ENCODE data around the gene CELF5. TPM values are rescaled to one million over a fixed set of nuclear protein-coding genes. Genes with fewer than 3 reads are reported as not detected.
"Not testable (repeated sequence)": the region's sequence is repeated elsewhere in the genome, so short reads cannot be mapped to it uniquely, and the experiment has no call there.

The CELF5 gene
- total RNA-seq, 1 donor from 2014 or later: not detected

DNA sequence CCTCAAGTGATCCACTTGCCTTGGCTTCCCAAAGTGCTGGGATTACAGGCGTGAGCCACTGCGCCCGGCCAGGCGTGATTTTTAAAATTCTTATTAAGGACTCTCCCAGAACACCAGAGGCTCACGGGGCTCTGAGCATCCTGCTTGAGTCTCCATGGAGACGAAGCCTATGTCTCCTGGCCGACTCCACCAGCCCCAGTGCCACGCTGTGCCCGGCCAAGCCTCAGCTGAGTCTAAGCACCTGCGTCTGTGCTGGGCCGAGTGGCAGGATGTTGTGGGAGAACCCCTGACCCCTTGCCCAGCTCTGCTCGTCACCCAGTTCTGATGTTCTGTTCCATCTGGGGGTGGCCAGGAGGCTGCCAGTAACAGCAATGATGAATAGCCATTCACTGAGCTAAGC, 3.9 kb upstream of the CELF5 start:
- intact Hi-C loops (cut with micrococcal nuclease): no loop called here
- DNase-seq: no peak
- TF ChIP-seq, protein P1, sequence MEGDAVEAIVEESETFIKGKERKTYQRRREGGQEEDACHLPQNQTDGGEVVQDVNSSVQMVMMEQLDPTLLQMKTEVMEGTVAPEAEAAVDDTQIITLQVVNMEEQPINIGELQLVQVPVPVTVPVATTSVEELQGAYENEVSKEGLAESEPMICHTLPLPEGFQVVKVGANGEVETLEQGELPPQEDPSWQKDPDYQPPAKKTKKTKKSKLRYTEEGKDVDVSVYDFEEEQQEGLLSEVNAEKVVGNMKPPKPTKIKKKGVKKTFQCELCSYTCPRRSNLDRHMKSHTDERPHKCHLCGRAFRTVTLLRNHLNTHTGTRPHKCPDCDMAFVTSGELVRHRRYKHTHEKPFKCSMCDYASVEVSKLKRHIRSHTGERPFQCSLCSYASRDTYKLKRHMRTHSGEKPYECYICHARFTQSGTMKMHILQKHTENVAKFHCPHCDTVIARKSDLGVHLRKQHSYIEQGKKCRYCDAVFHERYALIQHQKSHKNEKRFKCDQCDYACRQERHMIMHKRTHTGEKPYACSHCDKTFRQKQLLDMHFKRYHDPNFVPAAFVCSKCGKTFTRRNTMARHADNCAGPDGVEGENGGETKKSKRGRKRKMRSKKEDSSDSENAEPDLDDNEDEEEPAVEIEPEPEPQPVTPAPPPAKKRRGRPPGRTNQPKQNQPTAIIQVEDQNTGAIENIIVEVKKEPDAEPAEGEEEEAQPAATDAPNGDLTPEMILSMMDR (IDR thresholded peaks at IDR 0.05; ENCODE audit: borderline replicate concordance): no peak

DNA sequence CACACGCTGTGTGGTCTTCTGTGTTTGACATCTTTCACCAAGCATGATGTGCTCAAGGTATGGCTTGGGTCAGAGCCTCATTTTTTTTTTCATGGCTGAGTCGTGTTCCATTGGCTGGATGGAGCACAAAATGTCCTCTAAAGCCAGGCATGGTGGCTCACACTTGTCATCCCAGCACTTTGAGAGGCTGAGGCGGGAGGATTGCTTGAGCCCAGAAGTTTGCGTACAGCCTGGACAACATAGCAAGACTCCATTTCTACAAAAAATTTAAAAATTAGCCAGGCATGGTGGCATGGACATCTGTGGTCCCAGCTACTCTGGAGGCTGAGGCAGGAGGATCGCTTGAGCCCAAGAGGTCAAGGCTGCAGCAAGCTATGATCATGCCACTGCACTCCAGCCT, 2.9 kb upstream of the CELF5 start:
- H3K4me1 ChIP-seq; intact Hi-C loops (cut with micrococcal nuclease); H3K4me3 ChIP-seq; H3K27ac ChIP-seq (replicated peaks); H3K9me3 ChIP-seq (replicated peaks); DNase-seq; H3K36me3 ChIP-seq: not testable (repeated sequence)
- H3K27me3 ChIP-seq (ENCODE audit: low read depth): peaks cover 77% of the 10 kb centered on the region

More for the DNA sequence above, 3.9 kb upstream of the CELF5 start:
- H3K4me1 ChIP-seq: peaks cover 7% of the 10 kb centered on the region
- no peaks in the 10 kb centered on the region for H3K36me3 ChIP-seq
- H3K9me3 ChIP-seq (replicated peaks): no peaks in the 10 kb centered on the region
- no peak overlapping the region for H3K4me3 ChIP-seq
- H3K27ac ChIP-seq (replicated peaks): no peak overlapping the region
- H3K27me3 ChIP-seq (ENCODE audit: low read depth): peaks cover 69% of the 10 kb centered on the region

DNA sequence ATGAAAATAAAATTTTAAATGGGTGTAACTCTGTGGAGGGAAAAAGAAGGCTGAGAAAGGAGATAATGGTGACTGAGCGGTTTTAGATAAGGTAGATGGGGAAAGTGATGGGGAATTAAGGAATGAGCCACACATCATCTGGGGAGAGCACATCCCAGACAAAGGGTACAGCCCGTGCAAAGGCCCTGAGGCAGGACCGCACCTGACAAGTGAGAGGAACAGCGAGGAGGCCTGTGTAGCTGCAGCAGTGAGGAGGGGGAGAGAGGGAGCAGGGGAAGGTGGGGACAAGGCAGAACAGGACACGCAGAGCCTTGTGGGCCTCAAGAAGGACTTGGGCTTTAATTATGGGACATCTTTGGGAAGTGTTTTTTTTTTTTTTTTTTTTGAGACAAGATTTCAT, 1.8 kb upstream of the CELF5 start:
- no peak for DNase-seq
- Histone ChIP-seq H3K4me1 (peaks cover 7% of the 10 kb centered on the region), H3K27me3 (ENCODE audit: low read depth) (peaks cover 89% of the 10 kb centered on the region), H3K9me3 (replicated peaks) (no peaks in the 10 kb centered on the region), H3K4me3 (no peak overlapping the region), H3K36me3 (no peaks in the 10 kb centered on the region), H3K27ac (replicated peaks) (no peak overlapping the region)
- intact Hi-C loops (cut with micrococcal nuclease): no loop called here
- TF ChIP-seq, protein P1 (IDR thresholded peaks at IDR 0.05; ENCODE audit: borderline replicate concordance): no peak

DNA sequence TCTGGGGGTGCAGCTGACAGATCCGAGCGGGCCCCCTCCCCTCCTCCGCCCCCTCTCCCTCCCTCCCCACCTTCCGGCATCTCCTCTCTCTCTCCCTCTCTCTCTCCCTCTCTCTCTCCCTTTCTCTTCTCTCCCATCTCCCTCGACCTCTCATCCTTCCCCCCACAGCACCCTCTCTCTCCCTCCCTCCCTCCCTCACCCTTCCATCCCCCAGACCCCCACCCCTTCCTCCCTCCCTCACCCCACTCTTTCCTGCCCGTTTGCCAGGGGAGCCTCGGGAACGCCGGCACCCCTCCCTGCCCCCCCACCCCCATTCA, 666 bp downstream of the CELF5 start:
- Histone ChIP-seq H3K36me3 (no peaks in the 10 kb centered on the region), H3K27ac (replicated peaks) (no peak overlapping the region), H3K4me1 (peaks cover 7% of the 10 kb centered on the region), H3K27me3 (ENCODE audit: low read depth) (peaks cover 96% of the 10 kb centered on the region), H3K4me3 (no peak overlapping the region), H3K9me3 (replicated peaks) (no peaks in the 10 kb centered on the region)
- DNase-seq: no peak
- intact Hi-C loops (cut with micrococcal nuclease): no loop called here
- TF ChIP-seq, protein P1 (IDR thresholded peaks at IDR 0.05; ENCODE audit: borderline replicate concordance): no peak

DNA sequence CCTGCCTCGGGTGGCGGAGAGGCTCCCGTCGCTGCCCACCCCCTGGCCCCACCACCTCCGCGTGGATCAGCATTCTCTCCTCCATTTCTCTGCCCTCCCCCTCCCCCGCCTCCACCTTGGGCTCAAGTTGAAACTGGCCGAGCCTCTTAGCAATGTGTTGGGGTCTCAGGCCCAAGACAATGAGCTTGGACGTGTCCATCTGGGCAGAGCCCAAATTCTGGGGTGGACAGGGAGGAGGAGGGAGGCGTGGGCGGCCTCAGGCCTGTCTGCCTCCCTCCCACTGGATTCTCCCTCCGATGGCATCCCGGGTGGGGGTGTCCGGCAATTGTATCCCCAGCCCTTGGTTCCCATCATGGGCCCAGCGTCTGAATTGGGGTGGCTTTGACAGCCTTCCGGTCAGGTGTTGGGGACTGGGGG, 1.2 kb downstream of the CELF5 start:
- intact Hi-C loops (cut with micrococcal nuclease): no loop called here
- no peak for DNase-seq
- Histone ChIP-seq H3K9me3 (replicated peaks) (no peaks in the 10 kb centered on the region), H3K4me3 (no peak overlapping the region), H3K4me1 (peaks cover 7% of the 10 kb centered on the region), H3K36me3 (no peaks in the 10 kb centered on the region), H3K27me3 (ENCODE audit: low read depth) (peaks cover 96% of the 10 kb centered on the region), H3K27ac (replicated peaks) (no peak overlapping the region)
- TF ChIP-seq, protein P1 (IDR thresholded peaks at IDR 0.05; ENCODE audit: borderline replicate concordance): no peak

DNA sequence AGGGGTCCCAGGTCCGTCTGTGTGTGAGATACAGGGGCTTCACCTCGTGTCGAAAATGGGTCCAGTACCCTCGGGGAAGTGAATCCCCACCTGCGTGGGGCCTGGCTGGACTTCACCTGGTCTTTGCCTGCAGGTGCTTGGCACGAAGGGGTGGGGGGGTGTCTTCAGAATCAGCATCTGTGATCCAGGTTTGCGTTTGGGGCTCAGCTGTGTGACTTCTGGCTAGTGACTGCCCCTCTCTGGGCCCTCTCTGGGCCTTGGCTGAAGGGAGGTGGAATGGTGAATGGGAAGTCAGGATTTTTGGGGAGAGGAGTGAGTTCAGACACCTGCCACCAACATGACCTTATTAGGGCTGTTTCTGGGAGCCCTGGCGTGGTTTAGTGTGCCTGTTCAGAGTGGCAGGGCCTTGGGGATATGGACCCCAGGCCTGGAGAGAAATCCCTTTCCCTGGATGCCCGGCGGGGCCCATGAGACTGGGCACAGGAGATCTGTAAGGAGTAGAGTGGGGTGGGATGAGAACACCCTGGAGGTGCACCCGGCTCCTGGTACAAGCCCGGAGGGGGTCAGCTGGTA, 2.7 kb downstream of the CELF5 start:
- peaks cover 92% of the 10 kb centered on the region for H3K27me3 ChIP-seq (ENCODE audit: low read depth)
- H3K9me3 ChIP-seq (replicated peaks): no peaks in the 10 kb centered on the region
- DNase-seq: no peak
- H3K36me3 ChIP-seq: no peaks in the 10 kb centered on the region
- H3K4me3 ChIP-seq: no peak overlapping the region
- intact Hi-C loops (cut with micrococcal nuclease): no loop called here
- H3K4me1 ChIP-seq: peaks cover 7% of the 10 kb centered on the region
- no peak overlapping the region for H3K27ac ChIP-seq (replicated peaks)
- TF ChIP-seq, protein P1 (IDR thresholded peaks at IDR 0.05; ENCODE audit: borderline replicate concordance): no peak

All from left ventricle myocardium inferior (tissue), 1 donor.